ENCODE measurements around the gene XAGE5.

- no peak for TF ChIP-seq ZNF529 (tag by site-specific recombination; IDR thresholded peaks at IDR 0.05; ENCODE audit: insufficient replicate concordance)
- no peak for TF ChIP-seq ZNF768 (tag by site-specific recombination; IDR thresholded peaks at IDR 0.05)
Observed at GRCh38 chrX:52819788-52820187, 8.7 kb downstream of the XAGE5 start.
